Right lobe of liver (tissue), 6 donors: Measurements from ENCODE around the gene PRR15L. TPM values are rescaled to one million over a fixed set of nuclear protein-coding genes. Genes with fewer than 3 reads are reported as not detected.

Experiments used
- ATAC-seq, 4 donors: fragments of 200-7000 bp; cut with Tn5 transposase; one replicate each; pipeline ENCODE4 v1.9.1; 2020; ENCODE audit warnings: mild to moderate bottlenecking in 4 of 4, moderate library complexity in 4 of 4
- DNase-seq, 3 donors: peaks; one replicate each; pipeline ENCODE4 v3.0.0-alpha.2; 2020
- H3K27ac ChIP-seq, 3 donors: fragments of 200-600 bp; one replicate each; pipeline ENCODE4 v1.8.0; 2022
- H3K27me3 ChIP-seq, 2 donors: fragments of 200-600 bp; one replicate each; pipeline ENCODE4 v1.8.0; 2022
- H3K36me3 ChIP-seq, 4 donors: fragments of 200-600 bp; sonication (generic) in 1 of 4; one replicate each; pipeline versions ENCODE4 v1.5.1 to v1.8.0; 2017 to 2022; ENCODE audit warnings: control low read depth in 1 of 4
- H3K4me1 ChIP-seq, 4 donors: fragments of 200-600 bp; sonication (generic) in 1 of 4; one replicate each; pipeline versions ENCODE4 v1.5.1 to v1.8.0; 2017 to 2022; ENCODE audit warnings: control low read depth in 1 of 4
- H3K4me3 ChIP-seq, 3 donors: fragments of 200-600 bp; one replicate each; pipeline ENCODE4 v1.8.0; 2022
- H3K9me3 ChIP-seq, 4 donors: fragments of 200-600 bp; sonication (generic) in 1 of 4; one replicate each; pipeline versions ENCODE4 v1.5.1 to v1.8.0; 2017 to 2022; ENCODE audit warnings: control low read depth in 1 of 4
- POLR2A ChIP-seq: fragments of 450-650 bp; IDR thresholded peaks from one replicate; pipeline ENCODE4 v1.6.1; 2017; ENCODE audit warnings: antibody characterized with exemption, mild to moderate bottlenecking
- WGBS: methylation state at CpG from one replicate; pipeline ENCODE4 v1.1.6; 2018; ENCODE audit warnings: low coverage, low lambda C conversion rate; ENCODE audit not compliant: insufficient coverage; ENCODE audit errors: missing lambda C conversion rate; 5-methylcytosine and 5-hydroxymethylcytosine counted together
- intact Hi-C, 2 donors: fragments of 100-400 bp; cut with DNase I; formaldehyde crosslinking; loops; one replicate each; pipeline versions ENCODE4 v1.11.2 to v1.14.1; 2022
- total RNA-seq, 6 experiments: library from RNA; depleted of rRNA in 2 of 6; stranded (reverse); fragments of >200 nt in 2 of 6; fragmentation: NEBNext Ultra II Directional in 3 of 6; extraction: Animal tissue kit (Norgen Biotek cat#: 25700) in 3 of 6; gene quantifications; one replicate each; pipeline versions ENCODE4 v1.1.0 to v1.2.4, GENCODE V29; 2016 to 2023
- TF ChIP-seq, protein P1 (sequence below), 4 donors: fragments of 200-600 bp in 3 of 4; fragments of 450-650 bp in 1 of 4; IDR thresholded peaks; one replicate each; pipeline versions ENCODE4 v1.5.1 to v1.8.0; 2016 to 2022; ENCODE audit warnings: antibody characterized with exemption in 4 of 4, mild to moderate bottlenecking in 2 of 4
- donor health status: DM: no; HTN: yes; CAD: no.
- donor health status: DM: no; HTN: no; CAD: no.
- donor health status: DM: no; HTN: no; CAD: no.
- donor health status: DM: no; HTN: yes; CAD: no.
- donor health status: DM: no; HTN: yes; CAD: no.

PRR15L gene
- total RNA-seq, 6 experiments from 2014 or later = 0.19 to 1.1 (median 0.47) TPM

DNA sequence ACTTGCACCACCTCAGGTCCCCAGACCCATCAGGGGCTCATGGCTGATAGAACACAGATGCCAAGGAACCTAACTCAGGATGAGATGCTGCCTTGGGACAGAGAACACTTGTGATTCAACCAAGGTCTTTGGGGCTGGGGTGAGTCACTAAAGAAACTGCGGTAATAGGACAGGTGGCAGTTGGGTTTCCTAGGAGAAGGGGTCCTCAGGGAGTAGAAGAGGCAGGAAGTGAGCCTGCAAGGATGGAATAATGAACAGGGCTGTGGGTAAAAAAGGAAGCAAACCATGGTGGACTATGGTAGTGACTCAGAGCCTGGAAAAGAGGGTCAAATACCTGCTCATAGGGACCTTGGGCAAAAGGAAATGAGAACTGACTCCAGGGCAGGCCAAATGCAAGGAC lies 22.8 kb downstream of the PRR15L start:
- H3K27ac ChIP-seq = no peak overlapping the region
- ATAC-seq (no peak), DNase-seq (no peak)
- TF ChIP-seq, protein P1, sequence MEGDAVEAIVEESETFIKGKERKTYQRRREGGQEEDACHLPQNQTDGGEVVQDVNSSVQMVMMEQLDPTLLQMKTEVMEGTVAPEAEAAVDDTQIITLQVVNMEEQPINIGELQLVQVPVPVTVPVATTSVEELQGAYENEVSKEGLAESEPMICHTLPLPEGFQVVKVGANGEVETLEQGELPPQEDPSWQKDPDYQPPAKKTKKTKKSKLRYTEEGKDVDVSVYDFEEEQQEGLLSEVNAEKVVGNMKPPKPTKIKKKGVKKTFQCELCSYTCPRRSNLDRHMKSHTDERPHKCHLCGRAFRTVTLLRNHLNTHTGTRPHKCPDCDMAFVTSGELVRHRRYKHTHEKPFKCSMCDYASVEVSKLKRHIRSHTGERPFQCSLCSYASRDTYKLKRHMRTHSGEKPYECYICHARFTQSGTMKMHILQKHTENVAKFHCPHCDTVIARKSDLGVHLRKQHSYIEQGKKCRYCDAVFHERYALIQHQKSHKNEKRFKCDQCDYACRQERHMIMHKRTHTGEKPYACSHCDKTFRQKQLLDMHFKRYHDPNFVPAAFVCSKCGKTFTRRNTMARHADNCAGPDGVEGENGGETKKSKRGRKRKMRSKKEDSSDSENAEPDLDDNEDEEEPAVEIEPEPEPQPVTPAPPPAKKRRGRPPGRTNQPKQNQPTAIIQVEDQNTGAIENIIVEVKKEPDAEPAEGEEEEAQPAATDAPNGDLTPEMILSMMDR (IDR thresholded peaks at IDR 0.05) = no peak
- TF ChIP-seq POLR2A = no peak
- WGBS = 100% methylated on average over 1 of the region's 1 CpG
- intact Hi-C loops = no loop called here
- H3K9me3 ChIP-seq = no peaks in the 10 kb centered on the region
- no peaks in the 10 kb centered on the region for H3K36me3 ChIP-seq
- no peaks in the 10 kb centered on the region for H3K4me1 ChIP-seq
- no peaks in the 10 kb centered on the region for H3K27me3 ChIP-seq
- no peak overlapping the region for H3K4me3 ChIP-seq

DNA sequence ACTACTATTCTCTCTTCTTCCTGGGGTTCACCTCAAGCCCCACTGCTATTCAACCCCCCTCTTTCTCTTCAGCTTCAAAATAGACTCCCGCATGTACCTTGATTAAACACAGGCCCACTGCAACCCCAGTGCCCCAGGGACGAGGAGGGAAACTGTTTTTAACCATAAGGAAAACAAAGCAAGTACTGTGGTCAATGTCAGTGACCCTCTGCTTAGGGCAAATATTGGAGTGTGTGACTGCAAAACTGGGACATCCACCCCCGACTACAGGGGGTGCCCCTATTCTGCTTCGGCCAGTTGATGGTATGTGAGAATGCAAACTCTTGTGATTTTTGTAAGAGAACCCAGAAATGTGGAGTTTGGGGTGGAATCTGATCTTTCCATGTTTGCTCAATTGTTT lies 25.8 kb downstream of the PRR15L start:
- Histone ChIP-seq H3K36me3 (peaks cover 0 to 4% (median under 1%) of the 10 kb centered on the region in 4 donors), H3K27ac (no peak overlapping the region), H3K4me3 (no peak overlapping the region), H3K4me1 (no peaks in the 10 kb centered on the region), H3K27me3 (no peaks in the 10 kb centered on the region), H3K9me3 (no peaks in the 10 kb centered on the region)
- 63% methylated on average over 4 of the region's 4 CpGs for WGBS
- TF ChIP-seq, protein P1 (IDR thresholded peaks at IDR 0.05) = no peak
- no peak for TF ChIP-seq POLR2A
- DNase-seq (no peak), ATAC-seq (no peak)
- intact Hi-C loops = no loop called here

DNA sequence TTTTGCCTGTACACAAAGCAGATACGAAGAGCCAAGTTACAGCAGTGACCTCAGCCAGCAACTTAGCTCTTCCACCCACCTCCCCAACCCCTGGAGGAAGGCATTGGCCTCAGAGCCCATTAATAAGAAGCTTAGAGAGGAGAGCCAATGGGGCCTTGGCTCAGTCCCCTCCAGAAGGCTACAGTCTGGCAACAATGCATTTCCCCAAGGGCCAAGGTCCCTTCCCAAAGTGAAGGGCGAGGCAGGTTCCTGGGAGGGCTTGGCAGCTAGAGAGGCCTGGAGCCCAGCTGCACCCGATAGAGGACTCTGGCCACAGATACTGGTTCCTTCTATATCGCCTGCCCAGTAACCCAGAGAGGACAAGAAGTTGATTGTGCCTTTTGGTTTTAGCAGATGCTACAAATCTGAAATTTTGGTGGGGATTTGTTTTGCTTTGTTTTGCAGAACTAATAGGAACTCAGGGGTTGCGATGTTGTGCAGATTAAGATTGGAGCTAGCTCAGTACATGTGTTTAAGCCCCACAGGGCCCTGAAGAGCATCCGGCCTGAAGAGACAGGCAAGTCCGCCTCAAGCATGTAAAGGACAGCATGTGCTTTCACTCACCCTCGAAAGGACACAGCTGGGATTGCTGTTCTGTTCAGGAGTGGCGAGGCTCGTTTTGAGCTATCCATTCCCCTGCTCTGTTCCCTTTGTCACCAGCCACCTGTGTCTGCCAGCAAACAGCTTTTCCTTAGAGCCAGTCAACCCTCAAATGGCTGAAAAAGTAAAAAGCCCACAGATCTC lies 28.3 kb downstream of the PRR15L start:
- Histone ChIP-seq H3K36me3 (peaks cover 0 to 14% (median 4%) of the 10 kb centered on the region in 4 donors), H3K27me3 (no peaks in the 10 kb centered on the region), H3K4me1 (peaks cover 0 to 17% (median 0%) of the 10 kb centered on the region in 4 donors), H3K27ac (no peak overlapping the region), H3K9me3 (no peaks in the 10 kb centered on the region), H3K4me3 (no peak overlapping the region)
- 83% methylated on average over 4 of the region's 10 CpGs for WGBS
- intact Hi-C loops = no loop called here
- TF ChIP-seq, protein P1 (IDR thresholded peaks at IDR 0.05) = no peak
- no peak for TF ChIP-seq POLR2A
- ATAC-seq = no peak
- no peak for DNase-seq

- ATAC-seq = no peak
- 64% methylated on average over 2 of the region's 2 CpGs for WGBS
- Histone ChIP-seq H3K9me3 (no peaks in the 10 kb centered on the region), H3K4me3 (no peak overlapping the region), H3K4me1 (peaks cover 0 to 18% (median 0%) of the 10 kb centered on the region in 4 donors), H3K27me3 (no peaks in the 10 kb centered on the region), H3K27ac (no peak overlapping the region), H3K36me3 (peaks cover 0 to 16% (median 4%) of the 10 kb centered on the region in 4 donors)
- intact Hi-C loops = no loop called here
- TF ChIP-seq POLR2A = no peak
- TF ChIP-seq, protein P1 (IDR thresholded peaks at IDR 0.05) = no peak
- no peak for DNase-seq
Observed at GRCh38 chr17:47928415-47928814, 29.3 kb downstream of the PRR15L start.
